HK-2 (cell line): ENCODE measurements around the gene DTNA.
A peak's percentile ranks its signal among the peaks of the same experiment; 100 is the strongest.

Experiments
- DNase-seq: peaks from one replicate; pipeline ENCODE4 v3.0.0-alpha.2; 2018; ENCODE audit not compliant: unreplicated experiment

Gene DTNA

GRCh38 chr18:34807106-34807796 lies 97.2 kb downstream of the DTNA start:
- DNase-seq, result no peak

- no peak for DNase-seq
Measured at GRCh38 chr18:34808389-34808788, 98.3 kb downstream of the DTNA start.

GRCh38 chr18:34809451-34810072 lies 99.5 kb downstream of the DTNA start:
- peak; percentile 7 for DNase-seq

GRCh38 chr18:34816183-34816582 lies 106.1 kb downstream of the DTNA start:
- DNase-seq, result no peak

GRCh38 chr18:34817636-34818035 lies 107.5 kb downstream of the DTNA start:
- no peak for DNase-seq

GRCh38 chr18:34818064-34818463 lies 108.0 kb downstream of the DTNA start:
- no peak for DNase-seq

- no peak for DNase-seq
Measured at GRCh38 chr18:34820360-34821065, 110.4 kb downstream of the DTNA start.

GRCh38 chr18:34821669-34822210 lies 111.6 kb downstream of the DTNA start:
- DNase-seq, result no peak

GRCh38 chr18:34828093-34828492 lies 118.0 kb downstream of the DTNA start:
- DNase-seq, result no peak

- DNase-seq, result no peak
Measured at GRCh38 chr18:34834897-34835296, 124.8 kb downstream of the DTNA start.

GRCh38 chr18:34835466-34835865 lies 125.4 kb downstream of the DTNA start:
- DNase-seq, result no peak

GRCh38 chr18:34837769-34838272 lies 127.7 kb downstream of the DTNA start:
- DNase-seq, result no peak

GRCh38 chr18:34838669-34839068 lies 128.6 kb downstream of the DTNA start:
- DNase-seq, result no peak

- no peak for DNase-seq
Measured at GRCh38 chr18:34840256-34840826, 130.2 kb downstream of the DTNA start.

GRCh38 chr18:34841891-34842290 lies 131.8 kb downstream of the DTNA start:
- no peak for DNase-seq

GRCh38 chr18:34844072-34844471 lies 134.0 kb downstream of the DTNA start:
- DNase-seq, result no peak

GRCh38 chr18:34844732-34845459 lies 134.8 kb downstream of the DTNA start:
- no peak for DNase-seq

- no peak for DNase-seq
Measured at GRCh38 chr18:34847408-34847807, 137.3 kb downstream of the DTNA start.

- DNase-seq, result no peak
Measured at GRCh38 chr18:34848156-34848555, 138.1 kb downstream of the DTNA start.

GRCh38 chr18:34848695-34849094 lies 138.6 kb downstream of the DTNA start:
- no peak for DNase-seq

GRCh38 chr18:34857320-34857719 lies 147.2 kb downstream of the DTNA start:
- DNase-seq, result peak; percentile 26

- DNase-seq, result no peak
Measured at GRCh38 chr18:34858188-34858587, 148.1 kb downstream of the DTNA start.
